HEK293T (cell line): ENCODE data around the gene PCBP4.
A peak's percentile ranks its signal among the peaks of the same experiment; 100 is the strongest.

Experiments
- CTCF ChIA-PET: fragments of 350-600 bp; formaldehyde crosslinking; extraction: SDS; loops from one replicate; lab custom pipeline; 2021; ENCODE audit warnings: antibody characterized with exemption, inconsistent platforms; lab: Yijun Ruan, JAX
- POLR2A ChIA-PET: fragments of 350-600 bp; formaldehyde crosslinking; extraction: SDS; loops from one replicate; lab custom pipeline; 2020; ENCODE audit warnings: antibody characterized with exemption, inconsistent platforms; lab: Yijun Ruan, JAX
- DNase-seq: peaks from one replicate; pipeline ENCODE4 v3.0.0; 2012; ENCODE audit warnings: mixed read lengths; ENCODE audit errors: extremely low spot score
- ARNT ChIP-seq: fragments of 450-650 bp; IDR thresholded peaks from 2 replicates; pipeline ENCODE4 v1.6.1; 2017; ENCODE audit warnings: mild to moderate bottlenecking
- BHLHE40 ChIP-seq: fragments of 450-650 bp; IDR thresholded peaks from 2 replicates; pipeline ENCODE4 v1.6.1; 2016; ENCODE audit warnings: mild to moderate bottlenecking, moderate library complexity, borderline replicate concordance
- CTBP1 ChIP-seq: fragments of 450-650 bp; IDR thresholded peaks from 2 replicates; pipeline ENCODE4 v1.6.1; 2016; ENCODE audit warnings: borderline replicate concordance
- ELF4 ChIP-seq: fragments of 450-650 bp; IDR thresholded peaks from 2 replicates; pipeline ENCODE4 v1.6.1; 2017; ENCODE audit warnings: antibody characterized with exemption
- FOXA1 ChIP-seq: fragments of 450-650 bp; IDR thresholded peaks from 2 replicates; pipeline ENCODE4 v1.6.1; 2016; ENCODE audit warnings: mild to moderate bottlenecking
- FOXK2 ChIP-seq: fragments of 450-650 bp; IDR thresholded peaks from 2 replicates; pipeline ENCODE4 v1.6.1; 2016; ENCODE audit warnings: mild to moderate bottlenecking
- FOXM1 ChIP-seq: fragments of 450-650 bp; IDR thresholded peaks from 2 replicates; pipeline ENCODE4 v1.6.1; 2017; ENCODE audit warnings: mild to moderate bottlenecking, borderline replicate concordance
- HDGF ChIP-seq: fragments of 450-650 bp; IDR thresholded peaks from 2 replicates; pipeline ENCODE4 v1.6.1; 2017; ENCODE audit warnings: antibody characterized with exemption, borderline replicate concordance
- L3MBTL2 ChIP-seq: fragments of 450-650 bp; conservative IDR thresholded peaks from 2 replicates; pipeline ENCODE4 v1.6.1; 2016; ENCODE audit warnings: mild to moderate bottlenecking
- LEF1 ChIP-seq: fragments of 450-650 bp; IDR thresholded peaks from 2 replicates; pipeline ENCODE4 v1.6.1; 2017; ENCODE audit warnings: mild to moderate bottlenecking, borderline replicate concordance
- NFRKB ChIP-seq: fragments of 450-650 bp; IDR thresholded peaks from 2 replicates; pipeline ENCODE4 v1.6.1; 2016; ENCODE audit warnings: mild to moderate bottlenecking, moderate library complexity
- PKNOX1 ChIP-seq: fragments of 450-650 bp; IDR thresholded peaks from 2 replicates; pipeline ENCODE4 v1.6.1; 2016
- SP1 ChIP-seq: fragments of 450-650 bp; IDR thresholded peaks from 2 replicates; pipeline ENCODE4 v1.6.1; 2017
- SUZ12 ChIP-seq: fragments of 450-650 bp; IDR thresholded peaks from 2 replicates; pipeline ENCODE4 v1.6.1; 2016; ENCODE audit warnings: mild to moderate bottlenecking
- TARDBP ChIP-seq: fragments of 450-650 bp; IDR thresholded peaks from 2 replicates; pipeline ENCODE4 v1.6.1; 2016
- ZNF384 ChIP-seq: fragments of 450-650 bp; IDR thresholded peaks from 2 replicates; pipeline ENCODE4 v1.6.1; 2016

Gene PCBP4

GRCh38 chr3:51938780-51939425, 28.4 kb downstream of the PCBP4 start:
- no peak for TF ChIP-seq ELF4
- no peak for TF ChIP-seq TARDBP
- no peak for TF ChIP-seq PKNOX1
- TF ChIP-seq FOXA1: no peak
- TF ChIP-seq CTBP1: no peak
- TF ChIP-seq FOXM1: no peak
- ChIA-PET CTCF (interaction anchor here (0.7 to 0.9 kb wide), 2 partner anchors 18 to 44 kb away, joined by 3 to 4 read pairs; partner anchors contain the start of gene ACY1), POLR2A (interaction anchor here (1.1 kb wide), 1 partner anchor 44 kb away, joined by 3 read pairs; the partner anchor contains the start of gene ACY1)
- DNase-seq: no peak

GRCh38 chr3:51937611-51938450, 29.4 kb downstream of the PCBP4 start:
- ChIA-PET POLR2A (interaction anchor here (1.3 kb wide), 1 partner anchor 58 kb away, joined by 4 read pairs; the partner anchor contains the start of gene RPL29), CTCF (interaction anchor here (0.7 to 0.9 kb wide), 2 partner anchors 19 to 45 kb away, joined by 3 to 4 read pairs; partner anchors contain the start of gene ACY1)
- TF ChIP-seq FOXK2: no peak
- no peak for DNase-seq

- no peak for DNase-seq
- POLR2A ChIA-PET: interaction anchor here (1.3 kb wide), 1 partner anchor 59 kb away, joined by 4 read pairs; the partner anchor contains the start of gene RPL29
- TF ChIP-seq BHLHE40 (no peak), L3MBTL2 (no peak), ELF4 (no peak), FOXK2 (no peak), TARDBP (no peak), NFRKB (no peak), SP1 (no peak), ARNT (no peak), FOXM1 (no peak), LEF1 (no peak), ZNF384 (no peak)
- CTCF ChIA-PET: interaction anchor here (0.6 kb wide), 1 partner anchor 445 kb away, joined by 3 read pairs; no protein-coding TSS in a partner anchor
Observed at GRCh38 chr3:51937014-51937413, 30.2 kb downstream of the PCBP4 start.

GRCh38 chr3:51935886-51936755, 31.1 kb downstream of the PCBP4 start:
- ChIA-PET POLR2A (interaction anchor here (1.3 kb wide), 1 partner anchor 60 kb away, joined by 4 read pairs; the partner anchor contains the start of gene RPL29), CTCF (no interaction called here)
- no peak for TF ChIP-seq SUZ12
- no peak for TF ChIP-seq LEF1
- TF ChIP-seq FOXM1: no peak
- TF ChIP-seq CTBP1: no peak
- TF ChIP-seq HDGF: no peak
- no peak for TF ChIP-seq NFRKB
- TF ChIP-seq ARNT: no peak
- DNase-seq: no peak

GRCh38 chr3:51934991-51935885, 32.0 kb downstream of the PCBP4 start:
- TF ChIP-seq ARNT: no peak
- TF ChIP-seq SP1: no peak
- no peak for TF ChIP-seq BHLHE40
- no peak for TF ChIP-seq FOXA1
- no peak for TF ChIP-seq FOXK2
- TF ChIP-seq SUZ12: no peak
- TF ChIP-seq CTBP1: no peak
- TF ChIP-seq HDGF: no peak
- TF ChIP-seq NFRKB: no peak
- no peak for TF ChIP-seq TARDBP
- CTCF ChIA-PET: no interaction called here
- peak; percentile 2 for DNase-seq
- POLR2A ChIA-PET: interaction anchor here (1.3 kb wide), 1 partner anchor 48 kb away, joined by 4 read pairs; no protein-coding TSS in a partner anchor

- TF ChIP-seq CTBP1 (no peak), FOXA1 (no peak), SP1 (no peak), FOXM1 (no peak), LEF1 (no peak), SUZ12 (no peak), FOXK2 (no peak), PKNOX1 (no peak), ARNT (no peak), L3MBTL2 (no peak)
- ChIA-PET POLR2A (interaction anchor here (1.3 kb wide), 2 partner anchors 7 to 49 kb away, joined by 4 to 8 read pairs; partner anchors contain the start of genes PARP3 and RRP9), CTCF (interaction anchor here (1.2 kb wide), 1 partner anchor 7 kb away, joined by 5 read pairs; the partner anchor contains the start of gene RRP9)
- DNase-seq: peak; percentile 2
Observed at GRCh38 chr3:51934139-51934850, 33.0 kb downstream of the PCBP4 start.
